GM21619 (cell line): ENCODE data around the gene VIL1.

Source experiments
- ATAC-seq: cut with Tn5 transposase; IDR thresholded peaks from one replicate; pipeline ENCODE4 v1.9.1; 2021; ENCODE audit not compliant: unreplicated experiment

VIL1 gene

GRCh38 chr2:218394298-218395089 lies 24.4 kb upstream of the VIL1 start:
- ATAC-seq = no peak

- ATAC-seq = no peak
Observed at GRCh38 chr2:218395090-218395444, 23.9 kb upstream of the VIL1 start.

GRCh38 chr2:218395456-218395825 lies 23.5 kb upstream of the VIL1 start:
- ATAC-seq = no peak

- ATAC-seq = peak; percentile 40
Observed at GRCh38 chr2:218395826-218396687, 22.9 kb upstream of the VIL1 start.

- ATAC-seq = no peak
Observed at GRCh38 chr2:218396688-218397462, 22.0 kb upstream of the VIL1 start.

- ATAC-seq = no peak
Observed at GRCh38 chr2:218397463-218397819, 21.5 kb upstream of the VIL1 start.

- peak; percentile 23 for ATAC-seq
Observed at GRCh38 chr2:218397820-218398436, 21.0 kb upstream of the VIL1 start.

- ATAC-seq = peak; percentile 27
Observed at GRCh38 chr2:218398437-218399390, 20.2 kb upstream of the VIL1 start.

- peak; percentile 30 for ATAC-seq
Observed at GRCh38 chr2:218399391-218400166, 19.3 kb upstream of the VIL1 start, which contains the start of gene CTDSP1. Gene CTDSP1, plus strand, starts transcription at chr2:218399868. Its CDS starts 223 bp downstream, at chr2:218400091.

GRCh38 chr2:218400167-218400929 lies 18.6 kb upstream of the VIL1 start:
- ATAC-seq = no peak

- no peak for ATAC-seq
Observed at GRCh38 chr2:218400930-218401881, 17.7 kb upstream of the VIL1 start.

GRCh38 chr2:218401890-218402289 lies 17.0 kb upstream of the VIL1 start:
- no peak for ATAC-seq

GRCh38 chr2:218402491-218402901 lies 16.4 kb upstream of the VIL1 start:
- no peak for ATAC-seq

- no peak for ATAC-seq
Observed at GRCh38 chr2:218402911-218403411, 16.0 kb upstream of the VIL1 start.

- ATAC-seq = no peak
Observed at GRCh38 chr2:218403810-218404209, 15.1 kb upstream of the VIL1 start.

GRCh38 chr2:218404351-218405085 lies 14.4 kb upstream of the VIL1 start:
- ATAC-seq = no peak
